H1 (cell line): ENCODE data around the gene MXRA8. TPM values are rescaled to one million over a fixed set of nuclear protein-coding genes. Genes with fewer than 3 reads are reported as not detected.

Source experiments
- CTCF ChIA-PET: fragments of 300-600 bp; sonication (Branson Sonifier 250); formaldehyde crosslinking; loops from one replicate; lab custom pipeline; 2021; ENCODE audit not compliant: partially characterized antibody; lab: Charles Lee
- POLR2A ChIA-PET: fragments of 300-600 bp; sonication (Branson Sonifier 250); formaldehyde crosslinking; loops from one replicate; lab custom pipeline; 2021; ENCODE audit warnings: inconsistent platforms; ENCODE audit not compliant: partially characterized antibody; lab: Charles Lee
- DNase-seq, 2 experiments: peaks; one replicate each; pipeline versions ENCODE4 v3.0.0 to v3.0.0-alpha.2; 2010 to 2022; ENCODE audit warnings: low spot score in 2 of 2, low read depth in 1 of 2, mixed read lengths in 1 of 2
- FAIRE-seq: peaks from 2 replicates; lab custom pipeline; 2011; peaks lifted over from hg19 to GRCh38; lab: Jason Lieb, UNC
- H2AFZ ChIP-seq: 2 replicates; pipeline ENCODE4 v1.8.1; 2012; ENCODE audit warnings: low read length, inconsistent platforms
- H2AK5ac ChIP-seq: 2 replicates; pipeline ENCODE4 v1.6.1; 2013; ENCODE audit warnings: low read depth, low read length
- H2BK120ac ChIP-seq: replicated peaks from 2 replicates; pipeline ENCODE3; 2013; ENCODE audit warnings: low read depth, low read length, inconsistent platforms
- H2BK12ac ChIP-seq: 2 replicates; pipeline ENCODE4 v1.6.1; 2013; ENCODE audit warnings: low read depth, low read length
- H2BK15ac ChIP-seq: 2 replicates; pipeline ENCODE4 v1.6.1; 2013; ENCODE audit warnings: low read length
- H2BK20ac ChIP-seq: 2 replicates; pipeline ENCODE4 v1.6.1; 2013; ENCODE audit warnings: low read length
- H2BK5ac ChIP-seq: 2 replicates; pipeline ENCODE4 v1.6.1; 2013; ENCODE audit warnings: low read depth, low read length
- H3K14ac ChIP-seq: 2 replicates; pipeline ENCODE4 v1.6.1; 2013; ENCODE audit warnings: inconsistent platforms; ENCODE audit not compliant: insufficient read length
- H3K18ac ChIP-seq: 2 replicates; pipeline ENCODE4 v1.6.1; 2013; ENCODE audit warnings: low read length; ENCODE audit errors: extremely low read depth
- H3K23ac ChIP-seq: 2 replicates; pipeline ENCODE4 v1.6.1; 2013; ENCODE audit warnings: inconsistent platforms; ENCODE audit not compliant: insufficient read length
- H3K23me2 ChIP-seq: 2 replicates; pipeline ENCODE4 v1.6.1; 2013; ENCODE audit warnings: low read depth, low read length
- H3K27ac ChIP-seq: 2 replicates; pipeline ENCODE4 v1.6.1; 2011; ENCODE audit warnings: low read depth, low read length, inconsistent platforms
- H3K27me3 ChIP-seq, 4 experiments: replicated peaks in 1 of 4; 1 replicate in 1 of 4; 2 replicates in 3 of 4; pipeline versions ENCODE4 v1.6.1 to v1.8.1; 2011 to 2013; ENCODE audit warnings: low read length in 3 of 4, mild to moderate bottlenecking in 3 of 4, inconsistent platforms in 2 of 4, mixed read lengths in 2 of 4, moderate library complexity in 1 of 4; ENCODE audit not compliant: control insufficient read depth in 3 of 4, insufficient read depth in 3 of 4; ENCODE audit errors: extremely low read depth in 1 of 4
- H3K36me3 ChIP-seq, 4 experiments: 2 replicates each; pipeline versions ENCODE4 v1.6.1 to v1.8.1; 2011 to 2013; ENCODE audit warnings: mild to moderate bottlenecking in 4 of 4, low read length in 3 of 4, moderate library complexity in 2 of 4, control low read depth in 1 of 4, inconsistent platforms in 1 of 4; ENCODE audit not compliant: insufficient read depth in 4 of 4, control insufficient read depth in 2 of 4
- H3K4ac ChIP-seq: replicated peaks from 2 replicates; pipeline ENCODE3; 2013; ENCODE audit warnings: low read length, low read depth, mixed read lengths, inconsistent platforms; ENCODE audit not compliant: insufficient read length
- H3K4me1 ChIP-seq, 4 experiments: replicated peaks in 1 of 4; 1 replicate in 1 of 4; 2 replicates in 3 of 4; pipeline versions ENCODE4 v1.6.1 to v1.8.1; 2011 to 2013; ENCODE audit warnings: low read length in 3 of 4, inconsistent platforms in 2 of 4, mixed read lengths in 1 of 4; ENCODE audit not compliant: insufficient read depth in 4 of 4, control insufficient read depth in 3 of 4
- H3K4me2 ChIP-seq, 2 experiments: 2 replicates each; pipeline versions ENCODE4 v1.6.1 to v1.8.1; 2011 to 2013; ENCODE audit warnings: low read depth in 2 of 2, low read length in 2 of 2, control low read depth in 1 of 2, inconsistent platforms in 1 of 2, mild to moderate bottlenecking in 1 of 2; ENCODE audit not compliant: insufficient read depth in 1 of 2
- H3K4me3 ChIP-seq, 4 experiments: fragments of 200-600, 300-600 bp in 1 of 4; sonication (generic), shearing (Covaris generic), sonication (Bioruptor Twin) in 1 of 4; 2 replicates each; pipeline versions ENCODE4 v1.5.1 to v1.8.1; 2011 to 2016; ENCODE audit warnings: low read length in 4 of 4, low read depth in 3 of 4, control low read depth in 2 of 4, inconsistent platforms in 2 of 4, mild to moderate bottlenecking in 2 of 4, mixed read lengths in 1 of 4, moderate library complexity in 1 of 4; ENCODE audit not compliant: insufficient read depth in 2 of 4; ENCODE audit errors: extremely low read depth in 1 of 4
- H3K56ac ChIP-seq: replicated peaks from 2 replicates; pipeline ENCODE3; 2013; ENCODE audit warnings: low read depth, mild to moderate bottlenecking, mixed read lengths, low read length, inconsistent platforms; ENCODE audit not compliant: insufficient read length
- H3K79me1 ChIP-seq: 2 replicates; pipeline ENCODE4 v1.6.1; 2013; ENCODE audit warnings: low read depth, low read length, control low read depth
- H3K79me2 ChIP-seq, 2 experiments: 2 replicates each; pipeline versions ENCODE4 v1.6.1 to v1.8.1; 2012 to 2013; ENCODE audit warnings: low read length in 2 of 2, mild to moderate bottlenecking in 2 of 2, inconsistent platforms in 1 of 2; ENCODE audit not compliant: insufficient read depth in 2 of 2, control insufficient read depth in 1 of 2
- H3K9ac ChIP-seq, 4 experiments: replicated peaks in 1 of 4; 1 replicate in 1 of 4; 2 replicates in 3 of 4; pipeline versions ENCODE4 v1.6.1 to v1.8.1; 2011 to 2013; ENCODE audit warnings: low read depth in 3 of 4, low read length in 3 of 4, control low read depth in 2 of 4, mild to moderate bottlenecking in 2 of 4, moderate library complexity in 2 of 4, inconsistent platforms in 1 of 4; ENCODE audit errors: extremely low read depth in 1 of 4
- H3K9me3 ChIP-seq, 2 experiments: 2 replicates each; pipeline versions ENCODE4 v1.6.1 to v1.8.1; 2012 to 2013; ENCODE audit warnings: mild to moderate bottlenecking in 2 of 2, moderate library complexity in 2 of 2, control low read depth in 1 of 2, inconsistent platforms in 1 of 2, low read depth in 1 of 2, low read length in 1 of 2, mixed read lengths in 1 of 2; ENCODE audit not compliant: insufficient read depth in 2 of 2
- H4K20me1 ChIP-seq, 2 experiments: replicated peaks in 1 of 2; 2 replicates each; pipeline versions ENCODE3 to v1.8.1; 2011 to 2013; ENCODE audit warnings: inconsistent platforms in 2 of 2, low read length in 2 of 2, mild to moderate bottlenecking in 1 of 2; ENCODE audit not compliant: insufficient read depth in 2 of 2, control insufficient read depth in 1 of 2
- H4K5ac ChIP-seq: 2 replicates; pipeline ENCODE4 v1.6.1; 2013; ENCODE audit warnings: low read length, low read depth, mixed read lengths, inconsistent platforms; ENCODE audit not compliant: insufficient read length
- H4K8ac ChIP-seq: 2 replicates; pipeline ENCODE4 v1.8.0; 2013; ENCODE audit warnings: mild to moderate bottlenecking, moderate library complexity, low read length, inconsistent platforms; ENCODE audit not compliant: insufficient read depth; ENCODE audit errors: extremely low read depth
- H4K91ac ChIP-seq: replicated peaks from 2 replicates; pipeline ENCODE3; 2013; ENCODE audit warnings: low read length, mixed read lengths, inconsistent platforms; ENCODE audit not compliant: insufficient read length
- JUN ChIP-seq: IDR thresholded peaks from 2 replicates; pipeline ENCODE4 v1.6.1; 2011; ENCODE audit warnings: low read depth, mild to moderate bottlenecking, improper control_type of control experiment, low read length
- KDM4A ChIP-seq: IDR thresholded peaks from one replicate; pipeline ENCODE4 v1.7.1; 2012; ENCODE audit warnings: low read depth, mild to moderate bottlenecking, moderate library complexity, low read length, inconsistent platforms; ENCODE audit not compliant: severe bottlenecking
- RFX5 ChIP-seq: IDR thresholded peaks from 2 replicates; pipeline ENCODE4 v1.6.1; 2011; ENCODE audit warnings: low read depth, low read length, improper control_type of control experiment, borderline replicate concordance
- SIRT6 ChIP-seq: IDR thresholded peaks from one replicate; pipeline ENCODE4 v1.7.1; 2012; ENCODE audit warnings: low read length, inconsistent platforms
- SP1 ChIP-seq: IDR thresholded peaks from 2 replicates; pipeline ENCODE4 v1.6.1; 2011; ENCODE audit warnings: low read depth, low read length
- SRF ChIP-seq: IDR thresholded peaks from 2 replicates; pipeline ENCODE4 v1.6.1; 2011; ENCODE audit warnings: mild to moderate bottlenecking, low read depth, low read length, moderate library complexity
- TBP ChIP-seq: IDR thresholded peaks from 2 replicates; pipeline ENCODE4 v1.6.1; 2011; ENCODE audit warnings: low read depth, low read length, improper control_type of control experiment
- TCF12 ChIP-seq: IDR thresholded peaks from 2 replicates; pipeline ENCODE4 v1.6.1; 2011; ENCODE audit warnings: low read depth, mild to moderate bottlenecking, low read length
- WGBS, 2 experiments: shearing (Covaris generic) in 1 of 2; methylation state at CpG; one replicate each; pipeline versions ENCODE4 v1.1.6 to v1.1.7; 2013 to 2015; ENCODE audit warnings: low lambda C conversion rate in 2 of 2, mixed read lengths in 2 of 2, inconsistent platforms in 1 of 2, low coverage in 1 of 2, missing lambda C conversion rate in 1 of 2; ENCODE audit not compliant: insufficient replicate concordance in 2 of 2, insufficient coverage in 1 of 2, insufficient read length in 1 of 2; ENCODE audit errors: extremely low coverage in 1 of 2, missing lambda C conversion rate in 1 of 2; 5-methylcytosine and 5-hydroxymethylcytosine counted together
- polyA plus RNA-seq, 7 experiments: library from polyadenylated mRNA; depleted of rRNA in 3 of 7; stranded (reverse) in 5 of 7; unstranded in 2 of 7; fragments of >200 nt in 5 of 7; fragments of 200-250 nt in 2 of 7; gene quantifications; 1 replicate in 5 of 7; 2 replicates in 1 of 7; 4 replicates in 1 of 7; pipeline versions ENCODE4 v1.2.1 to v1.2.3, GENCODE V29; 2011 to 2013; ENCODE audit warnings: missing spikeins in 2 of 7, mixed read lengths in 2 of 7
- total RNA-seq: library from RNA; stranded (reverse); fragmentation: NEBNext Ultra II Directional; extraction: Animal tissue kit (Norgen Biotek cat#: 25700); gene quantifications from 2 replicates; pipeline ENCODE4 v1.2.1, GENCODE V29; 2021
- TF ChIP-seq, protein P1 (sequence below): IDR thresholded peaks from 2 replicates; pipeline ENCODE4 v1.6.1; 2012; ENCODE audit warnings: inconsistent platforms

The MXRA8 gene
- total and polyA plus RNA-seq, 2 of the 8 experiments (the other 6 are each of a cell fraction or from before 2014, with no cell fraction given) = 10.5 to 17.2 TPM

- Histone ChIP-seq H3K4ac (no peak overlapping the region), H3K14ac (no peak overlapping the region), H2AFZ (no peak overlapping the region), H4K5ac (no peak overlapping the region), H3K4me2 (0 out of 4 replicates have a peak overlapping the region, but pooled peaks of 1 of the 2 experiments have one; percentile 6), H3K56ac (no peak overlapping the region), H4K20me1 (peaks cover 0 to 3% of the 10 kb centered on the region in 2 experiments), H4K91ac (peak overlapping the region; percentile 94), H2BK5ac (peak overlapping the region; percentile 66; the same call in 1 of the 2 replicates), H3K23me2 (peaks cover 6% of the 10 kb centered on the region), H2BK20ac (0 out of 2 replicates have a peak overlapping the region, but pooled peaks have one; percentile 87), H2BK12ac (peak overlapping the region; percentile 95), H3K36me3 (no peaks in the 10 kb centered on the region; a peak in 1 of 8 replicates), H3K79me1 (no peaks in the 10 kb centered on the region), H3K23ac (no peak overlapping the region), H3K18ac (no peak overlapping the region), H2BK15ac (peak overlapping the region; percentile 97; the same call in 1 of the 2 replicates), H4K8ac (no peak overlapping the region), H3K79me2 (no peaks in the 10 kb centered on the region), H3K9me3 (peaks cover under 1 to 7% of the 10 kb centered on the region in 2 experiments; a peak in 3 of 4 replicates), H3K27ac (no peak overlapping the region), H3K27me3 (no peaks in the 10 kb centered on the region; a peak in 4 of 7 replicates), H3K9ac (no peak overlapping the region; a peak in 1 of 7 replicates), H3K4me1 (peaks cover 2 to 23% (median 17%) of the 10 kb centered on the region in 4 experiments), H2AK5ac (peak overlapping the region; percentile 96; the same call in 1 of the 2 replicates), H3K4me3 (no peak overlapping the region), H2BK120ac (no peak overlapping the region)
- DNase-seq (no peak), FAIRE-seq (no peak)
- 85% methylated on average over 30 of the region's 35 CpGs; no CpG with 5 or more reads in 1 of the 2 experiments for WGBS, 2 experiments
- POLR2A ChIA-PET = interaction anchor here (0.8 to 1.8 kb wide), 4 partner anchors 10 to 37 kb away, joined by 3 to 7 read pairs (median 4); partner anchors contain the start of gene CCNL2
- CTCF ChIA-PET = interaction anchor here (0.6 to 2.3 kb wide), 3 partner anchors 10 to 77 kb away, joined by 3 to 17 read pairs (median 5); partner anchors contain the start of gene AURKAIP1
- TF ChIP-seq KDM4A (no peak), SP1 (no peak), TBP (no peak), SRF (no peak), SIRT6 (no peak), JUN (no peak), TCF12 (no peak), RFX5 (no peak)
- TF ChIP-seq, protein P1, sequence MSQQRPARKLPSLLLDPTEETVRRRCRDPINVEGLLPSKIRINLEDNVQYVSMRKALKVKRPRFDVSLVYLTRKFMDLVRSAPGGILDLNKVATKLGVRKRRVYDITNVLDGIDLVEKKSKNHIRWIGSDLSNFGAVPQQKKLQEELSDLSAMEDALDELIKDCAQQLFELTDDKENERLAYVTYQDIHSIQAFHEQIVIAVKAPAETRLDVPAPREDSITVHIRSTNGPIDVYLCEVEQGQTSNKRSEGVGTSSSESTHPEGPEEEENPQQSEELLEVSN = no peak
These were observed 3.1 kb upstream of the MXRA8 start for GRCh38 chr1:1361233-1361981.
